Measurements from ENCODE around the gene FKBP3.
"Not testable (repeated sequence)": the region's sequence is repeated elsewhere in the genome, so short reads cannot be mapped to it uniquely, and the experiment has no call there.

Gene FKBP3

DNA sequence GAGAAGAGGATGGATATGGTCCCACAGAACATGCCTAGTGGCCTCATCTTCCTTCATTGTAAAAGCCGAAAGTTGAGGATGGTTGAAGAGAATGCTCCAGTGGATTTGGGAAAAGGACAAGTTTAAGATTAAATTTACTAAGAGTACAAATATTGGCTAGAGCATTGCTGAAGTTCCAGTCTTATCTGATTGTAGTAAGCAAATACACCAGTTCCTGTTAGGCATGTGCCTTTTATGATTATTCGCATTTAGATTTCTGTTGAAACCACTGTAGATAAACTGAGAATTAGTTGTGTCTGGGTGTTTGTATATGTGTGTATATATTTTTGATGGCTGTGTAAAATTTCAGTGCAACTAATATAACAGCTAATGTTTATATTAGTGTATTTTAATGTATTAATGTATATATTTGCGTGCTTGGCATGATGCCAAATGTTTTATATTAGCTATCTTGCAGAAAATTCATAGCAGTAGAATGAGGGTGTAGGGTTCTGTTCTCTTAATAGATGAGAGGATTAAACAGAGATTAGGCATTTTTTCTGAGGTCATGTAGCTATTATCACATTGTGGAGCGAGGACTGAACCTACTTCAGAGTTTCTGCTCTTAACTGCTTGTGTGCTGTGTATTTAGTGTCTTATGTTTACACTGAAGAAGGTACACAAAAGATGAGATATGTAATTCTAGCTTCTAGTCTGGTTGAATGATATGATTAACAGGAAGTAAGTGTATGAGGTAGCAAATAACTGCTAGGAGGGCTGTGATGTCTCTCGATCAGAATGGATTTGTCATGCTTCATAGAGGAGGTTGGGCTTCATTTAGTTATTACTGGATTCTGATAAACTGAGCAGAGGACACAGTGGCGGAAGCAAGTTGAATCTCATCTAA lies 21.1 kb downstream of the FKBP3 start:
- DNase-seq: no peak

GRCh38 chr14:45104561-45104960 lies 29.7 kb downstream of the FKBP3 start:
- DNase-seq: no peak

- DNase-seq: no peak
Observed at GRCh38 chr14:45103806-45104205, 30.5 kb downstream of the FKBP3 start.

GRCh38 chr14:45096218-45096617 lies 38.1 kb downstream of the FKBP3 start:
- no peak for DNase-seq

- no peak for DNase-seq
Observed at GRCh38 chr14:45095143-45095542, 39.1 kb downstream of the FKBP3 start.

DNA sequence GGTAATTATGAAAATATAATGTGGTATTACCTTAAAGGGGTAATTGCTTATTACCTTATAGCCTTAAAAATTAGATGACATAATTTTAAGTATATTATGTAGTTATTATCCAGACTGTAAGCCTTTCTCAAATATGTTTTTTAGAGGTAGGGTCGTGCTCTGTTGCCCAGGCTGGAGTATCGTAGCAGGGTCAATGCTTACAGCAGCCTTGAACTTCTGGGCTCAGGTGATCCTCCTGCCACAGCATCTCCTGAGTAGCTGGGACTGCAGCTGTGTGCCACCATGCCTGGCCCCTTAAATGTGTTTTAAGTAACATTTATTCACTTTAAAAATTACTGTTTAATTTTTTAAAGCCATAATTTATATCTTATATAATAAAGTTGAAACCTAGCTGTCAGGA lies 40.0 kb downstream of the FKBP3 start:
- no peak for DNase-seq

DNA sequence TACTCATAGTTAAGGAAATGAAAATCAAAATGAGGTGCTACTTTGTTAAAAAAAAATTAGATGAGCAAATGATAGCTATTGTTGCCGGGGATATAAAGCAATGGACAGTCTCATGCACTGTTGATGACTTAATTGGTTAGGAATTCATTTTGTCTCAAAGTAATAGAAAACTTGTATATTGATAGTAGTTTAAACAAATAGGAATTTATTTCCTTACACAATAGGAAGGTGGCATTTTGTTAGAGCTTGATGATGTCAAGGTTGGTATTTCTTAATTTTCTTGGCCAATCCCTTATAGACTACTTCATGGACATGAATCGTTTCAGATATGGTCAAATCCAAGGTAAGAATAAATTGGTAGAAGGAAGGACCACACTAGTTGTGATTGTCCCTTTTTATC lies 42.6 kb downstream of the FKBP3 start:
- DNase-seq: no peak

DNA sequence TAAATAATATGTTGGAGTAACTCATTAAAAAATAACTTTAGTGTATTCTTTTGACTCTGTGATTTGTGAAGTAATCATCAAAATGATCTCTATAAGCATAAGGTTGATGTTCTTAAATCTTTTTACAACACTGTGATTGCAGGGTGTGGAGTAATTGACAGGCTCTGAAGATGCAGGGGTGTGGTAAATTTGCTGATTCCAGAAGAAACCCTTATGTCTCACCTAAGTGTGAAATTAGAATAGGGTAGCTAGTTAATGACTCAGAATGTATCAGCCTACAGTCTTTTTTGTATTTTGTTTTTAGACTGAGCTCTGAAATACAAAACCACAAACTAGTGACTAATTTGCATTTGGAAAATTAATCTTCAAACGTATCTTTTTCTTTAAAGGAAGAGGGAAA lies 44.5 kb downstream of the FKBP3 start:
- DNase-seq: no peak

DNA sequence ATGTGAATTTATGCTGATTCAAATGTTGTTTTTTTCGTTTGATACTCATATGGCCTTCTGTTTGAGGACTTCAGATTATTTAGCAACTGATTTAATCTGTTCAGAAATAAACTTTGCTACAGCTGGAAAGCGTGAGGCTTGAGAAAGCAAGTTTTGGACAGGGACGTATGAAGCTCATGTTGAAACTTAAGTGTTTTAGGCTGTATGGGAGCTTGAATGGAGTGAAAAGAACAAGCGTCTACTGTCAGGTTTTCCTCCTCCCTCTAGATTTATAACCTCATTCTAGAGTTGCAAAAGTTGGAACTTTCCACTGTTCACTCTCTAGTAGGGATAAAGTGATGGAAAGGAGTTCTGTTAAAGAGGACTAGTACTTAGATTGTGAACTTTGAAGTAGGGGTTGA lies 49.3 kb downstream of the FKBP3 start:
- no peak for DNase-seq

- DNase-seq: peak; percentile 96
Observed at GRCh38 chr14:45083976-45084722, 50.1 kb downstream of the FKBP3 start, which contains the start of gene PRPF39. Gene PRPF39 (plus strand): TSS chr14:45084116. CDS start chr14:45095240, 11,124 bp downstream.

DNA sequence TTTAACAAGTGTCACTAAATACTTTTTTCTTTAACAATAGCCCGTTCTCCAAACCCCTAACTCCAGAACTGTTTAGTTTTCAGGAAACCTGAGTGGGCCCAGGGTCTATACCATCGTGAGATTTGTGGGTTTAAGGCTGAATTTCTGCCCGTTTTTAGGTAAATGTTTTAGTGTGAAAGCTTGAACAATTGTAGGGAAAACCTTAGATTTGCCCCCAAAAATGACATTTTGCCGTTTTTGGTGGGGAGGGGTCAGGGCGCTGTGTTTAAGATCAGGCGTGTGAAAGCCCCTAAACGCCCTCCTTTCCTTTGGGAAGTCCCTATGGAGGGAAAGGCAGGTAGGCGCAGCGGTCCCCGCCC lies 50.7 kb downstream of the FKBP3 start:
- no peak for DNase-seq

- DNase-seq: no peak
Observed at GRCh38 chr14:45082420-45082819, 51.9 kb downstream of the FKBP3 start.

- DNase-seq: not testable (repeated sequence)
Observed at GRCh38 chr14:45081096-45081495, 53.2 kb downstream of the FKBP3 start.

DNA sequence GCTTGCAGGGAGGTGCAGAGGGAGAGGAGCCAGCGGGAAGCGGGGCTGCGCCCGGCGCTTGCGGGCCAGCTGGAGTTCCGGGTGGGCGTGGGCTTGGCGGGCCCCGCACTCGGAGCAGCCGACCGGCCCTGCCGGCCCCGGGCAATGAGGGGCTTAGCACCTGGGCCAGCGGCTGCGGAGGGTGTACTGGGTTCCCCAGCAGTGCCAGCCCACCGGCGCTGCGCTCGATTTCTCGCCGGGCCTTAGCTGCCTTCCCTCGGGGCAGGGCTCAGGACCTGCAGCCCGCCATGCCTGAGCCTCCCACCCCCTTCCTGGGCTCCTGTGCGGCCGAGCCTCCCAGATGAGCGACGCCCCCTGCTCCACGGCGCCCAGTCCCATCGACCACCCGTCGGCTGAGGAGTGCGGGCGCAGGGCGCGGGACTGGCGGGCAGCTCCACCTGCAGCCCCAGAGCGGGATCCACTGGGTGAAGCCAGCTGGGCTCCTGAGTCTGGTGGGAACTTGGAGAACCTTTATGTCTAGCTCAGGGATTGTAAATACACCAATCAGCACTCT lies 53.8 kb downstream of the FKBP3 start:
- not testable (repeated sequence) for DNase-seq

DNA sequence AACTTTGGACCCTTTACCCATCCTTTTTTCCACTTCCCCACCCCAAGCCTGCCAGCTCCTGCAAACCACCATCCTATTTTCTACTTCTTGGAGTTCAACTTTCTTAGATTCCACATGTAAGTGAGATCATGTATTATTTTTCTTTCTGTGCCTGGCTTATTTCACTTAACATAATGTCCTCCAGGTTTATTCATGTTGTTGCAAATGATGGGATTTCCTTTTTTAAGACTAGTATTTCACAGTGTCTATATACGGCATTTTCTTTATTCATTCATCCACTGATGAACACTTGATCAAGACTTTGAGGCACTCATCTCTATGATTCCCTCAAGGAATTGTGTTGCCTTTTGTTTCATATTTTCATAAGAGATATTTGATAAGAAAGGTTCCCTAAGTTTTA lies 56.0 kb downstream of the FKBP3 start:
- DNase-seq: no peak

- DNase-seq: no peak
Observed at GRCh38 chr14:45073231-45073879, 60.9 kb downstream of the FKBP3 start.

GRCh38 chr14:45072126-45072525 lies 62.2 kb downstream of the FKBP3 start:
- no peak for DNase-seq

DNA sequence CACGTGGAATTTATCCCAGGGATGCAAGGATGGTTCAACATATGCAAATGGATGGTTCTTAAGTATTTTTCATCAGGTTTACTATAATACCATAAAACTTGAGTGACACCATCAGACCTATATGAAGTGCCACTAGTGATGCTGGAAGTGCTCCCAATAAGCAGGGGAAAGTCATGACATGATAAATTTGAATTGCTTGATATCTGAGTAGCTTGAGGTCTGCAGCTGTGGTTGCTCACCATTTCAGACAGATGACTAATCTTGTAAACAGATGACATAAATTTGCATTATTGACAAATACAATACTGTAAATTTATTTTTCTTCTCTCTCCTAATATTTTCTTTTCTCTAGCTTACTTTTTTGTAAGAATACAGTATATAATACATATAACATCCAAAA lies 64.1 kb downstream of the FKBP3 start:
- DNase-seq: no peak

DNA sequence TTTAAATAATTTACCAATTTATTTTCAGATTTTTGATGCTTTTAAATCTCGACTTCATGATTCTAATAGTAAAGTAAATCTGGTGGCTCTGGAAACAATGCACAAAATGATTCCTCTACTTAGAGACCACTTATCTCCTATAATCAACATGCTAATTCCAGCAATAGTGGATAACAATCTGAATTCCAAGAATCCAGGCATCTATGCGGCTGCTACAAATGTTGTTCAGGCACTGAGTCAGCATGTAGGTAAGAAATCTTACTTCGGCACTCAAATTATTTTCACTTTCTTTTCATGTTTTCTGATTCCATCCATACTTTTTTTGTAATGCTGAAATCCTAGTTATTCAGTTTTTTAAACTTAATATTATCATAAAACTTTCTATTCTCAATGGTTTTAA lies 65.9 kb downstream of the FKBP3 start:
- DNase-seq: no peak

DNA sequence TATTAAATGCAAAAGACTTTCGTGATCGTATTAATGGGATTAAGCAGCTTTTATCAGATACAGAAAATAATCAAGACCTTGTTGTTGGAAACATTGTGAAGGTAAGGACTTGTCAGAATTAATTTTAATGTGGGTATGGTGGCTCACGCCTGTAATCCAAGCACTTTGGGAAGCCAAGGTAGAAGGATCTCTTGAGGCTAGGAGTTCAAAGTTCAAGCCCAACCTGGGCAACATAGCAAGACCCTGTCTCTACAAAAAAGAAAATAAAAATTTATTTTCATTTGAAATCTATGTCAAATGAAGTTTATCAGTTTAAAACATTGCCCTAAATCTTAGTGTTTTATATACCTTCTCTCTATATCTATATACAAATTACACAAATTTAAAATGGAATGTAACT lies 67.6 kb downstream of the FKBP3 start:
- DNase-seq: no peak

- DNase-seq: no peak
Observed at GRCh38 chr14:45065956-45066355, 68.3 kb downstream of the FKBP3 start.

Measured in stimulated activated naive CD4-positive, alpha-beta T cell treated with Interleukin-2 at 50 U/mL for 16 hours (primary cell).